Neural cell (in vitro differentiated cells): Measurements from ENCODE around the gene ATP11C.

Source experiments
- EP300 ChIP-seq: fragments of 450-650 bp; conservative IDR thresholded peaks from 2 replicates; pipeline ENCODE4 v1.6.1; 2014; ENCODE audit warnings: antibody characterized with exemption, mild to moderate bottlenecking, moderate library complexity; ENCODE audit not compliant: poor library complexity, severe bottlenecking
- EZH2 ChIP-seq: fragments of 200-600, 300-800 bp; shearing (Covaris generic), sonication (generic); IDR thresholded peaks from 2 replicates; pipeline ENCODE4 v1.6.1; 2014; ENCODE audit warnings: antibody characterized with exemption, low read length, borderline replicate concordance, mild to moderate bottlenecking; ENCODE audit not compliant: insufficient read depth, poor library complexity, severe bottlenecking
- MXI1 ChIP-seq: fragments of 450-650 bp; conservative IDR thresholded peaks from 2 replicates; pipeline ENCODE4 v1.6.1; 2014; ENCODE audit warnings: antibody characterized with exemption, mild to moderate bottlenecking; ENCODE audit not compliant: poor library complexity, severe bottlenecking
- POLR2AphosphoS5 ChIP-seq: IDR thresholded peaks from 2 replicates; pipeline ENCODE4 v1.6.1; 2012
- RAD21 ChIP-seq: fragments of 450-650 bp; conservative IDR thresholded peaks from 2 replicates; pipeline ENCODE4 v1.6.1; 2014; ENCODE audit warnings: antibody characterized with exemption, mild to moderate bottlenecking, moderate library complexity
- SMC3 ChIP-seq: fragments of 450-650 bp; conservative IDR thresholded peaks from 2 replicates; pipeline ENCODE4 v1.6.1; 2014; ENCODE audit warnings: antibody characterized with exemption, mild to moderate bottlenecking, moderate library complexity; ENCODE audit not compliant: poor library complexity
- TAF1 ChIP-seq: IDR thresholded peaks from 2 replicates; pipeline ENCODE4 v1.6.1; 2012; ENCODE audit warnings: low read depth
- TF ChIP-seq, protein P1 (sequence below): fragments of 450-650 bp; IDR thresholded peaks from 2 replicates; pipeline ENCODE4 v1.5.1; 2014; ENCODE audit warnings: antibody characterized with exemption, mild to moderate bottlenecking, moderate library complexity; ENCODE audit not compliant: poor library complexity, severe bottlenecking

DNA sequence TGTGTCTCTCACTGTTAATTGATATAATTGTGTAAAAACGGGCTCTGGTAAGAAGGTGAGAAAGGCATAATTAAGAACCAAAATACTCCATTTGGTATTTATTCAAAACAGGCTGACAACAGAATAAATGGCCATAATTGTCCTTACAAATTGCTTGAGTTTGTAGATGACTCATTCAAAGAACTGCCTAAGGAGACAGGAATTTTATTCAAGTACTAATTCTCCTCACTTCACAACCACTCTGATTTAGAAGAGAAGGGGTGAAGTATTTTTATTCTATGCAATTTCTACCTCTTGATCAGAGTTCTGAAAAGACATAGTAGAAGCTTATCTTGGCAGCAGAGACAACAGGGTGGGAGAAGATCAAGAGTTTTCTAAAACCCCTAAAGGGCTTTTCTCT, 43.1 kb downstream of the ATP11C start:
- no peak for TF ChIP-seq POLR2AphosphoS5
- no peak for TF ChIP-seq EZH2
- TF ChIP-seq, protein P1, sequence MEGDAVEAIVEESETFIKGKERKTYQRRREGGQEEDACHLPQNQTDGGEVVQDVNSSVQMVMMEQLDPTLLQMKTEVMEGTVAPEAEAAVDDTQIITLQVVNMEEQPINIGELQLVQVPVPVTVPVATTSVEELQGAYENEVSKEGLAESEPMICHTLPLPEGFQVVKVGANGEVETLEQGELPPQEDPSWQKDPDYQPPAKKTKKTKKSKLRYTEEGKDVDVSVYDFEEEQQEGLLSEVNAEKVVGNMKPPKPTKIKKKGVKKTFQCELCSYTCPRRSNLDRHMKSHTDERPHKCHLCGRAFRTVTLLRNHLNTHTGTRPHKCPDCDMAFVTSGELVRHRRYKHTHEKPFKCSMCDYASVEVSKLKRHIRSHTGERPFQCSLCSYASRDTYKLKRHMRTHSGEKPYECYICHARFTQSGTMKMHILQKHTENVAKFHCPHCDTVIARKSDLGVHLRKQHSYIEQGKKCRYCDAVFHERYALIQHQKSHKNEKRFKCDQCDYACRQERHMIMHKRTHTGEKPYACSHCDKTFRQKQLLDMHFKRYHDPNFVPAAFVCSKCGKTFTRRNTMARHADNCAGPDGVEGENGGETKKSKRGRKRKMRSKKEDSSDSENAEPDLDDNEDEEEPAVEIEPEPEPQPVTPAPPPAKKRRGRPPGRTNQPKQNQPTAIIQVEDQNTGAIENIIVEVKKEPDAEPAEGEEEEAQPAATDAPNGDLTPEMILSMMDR = no peak
- no peak for TF ChIP-seq RAD21
- no peak for TF ChIP-seq EP300
- TF ChIP-seq SMC3 = no peak
- no peak for TF ChIP-seq TAF1
- TF ChIP-seq MXI1 = no peak
